A549 (cell line): ENCODE measurements around the gene RIOX2. TPM values are rescaled to one million over a fixed set of nuclear protein-coding genes. Genes with fewer than 3 reads are reported as not detected.

ENCODE experiments used
- ATAC-seq, 2 experiments: fragments of 200-7000 bp in 1 of 2; fragments of >200 bp in 1 of 2; cut with Nextera tagmentation in 1 of 2; cut with Tn5 transposase in 1 of 2; 3 replicates each; pipeline versions ENCODE4 v1.8.0 to v1.9.1; 2018 to 2020; ENCODE audit warnings: mild to moderate bottlenecking in 1 of 2, moderate library complexity in 1 of 2
- CTCF ChIA-PET: fragments of 300-600 bp; sonication (Branson Sonifier 250); formaldehyde crosslinking; extraction: SDS; loops from one replicate; lab custom pipeline; 2021; ENCODE audit warnings: antibody characterized with exemption, inconsistent platforms; lab: Yijun Ruan, JAX
- POLR2A ChIA-PET: fragments of 350-600 bp; formaldehyde crosslinking; extraction: SDS; loops from one replicate; lab custom pipeline; 2021; ENCODE audit warnings: antibody characterized with exemption, inconsistent platforms; lab: Yijun Ruan, JAX
- DNase-seq, 2 experiments: peaks; one replicate each; pipeline versions ENCODE4 v3.0.0 to v3.0.0-alpha.2; 2011 to 2016; ENCODE audit warnings: low read depth in 1 of 2, low spot score in 1 of 2
- FAIRE-seq: peaks from 2 replicates; lab custom pipeline; 2011; peaks lifted over from hg19 to GRCh38; lab: Jason Lieb, UNC
- H3K27ac ChIP-seq, 2 experiments: fragments of >200 bp; sonication (Bioruptor Twin); formaldehyde crosslinking; 3 replicates each; pipeline ENCODE4 v1.5.1; 2016 to 2017
- H3K4me1 ChIP-seq: fragments of >200 bp; sonication (Bioruptor Twin); formaldehyde crosslinking; 3 replicates; pipeline ENCODE4 v1.6.1; 2016
- H3K4me2 ChIP-seq: fragments of >200 bp; sonication (Bioruptor Twin); formaldehyde crosslinking; 3 replicates; pipeline ENCODE4 v1.6.1; 2016
- H3K4me3 ChIP-seq: fragments of >200 bp; sonication (Bioruptor Twin); formaldehyde crosslinking; 3 replicates; pipeline ENCODE4 v1.5.1; 2016
- H3K9me3 ChIP-seq: fragments of >200 bp; sonication (Bioruptor Twin); formaldehyde crosslinking; 3 replicates; pipeline ENCODE4 v1.6.1; 2016
- ATOH8 ChIP-seq: fragments of 250-450 bp; sonication (Bioruptor Pico); IDR thresholded peaks from 2 replicates; pipeline ENCODE4 v1.5.0; 2020; ENCODE audit warnings: low read depth, mild to moderate bottlenecking, moderate library complexity
- CHD4 ChIP-seq: fragments of 200-600 bp; sonication (generic); IDR thresholded peaks from 2 replicates; pipeline ENCODE4 v1.6.1; 2016; ENCODE audit warnings: antibody characterized with exemption, mild to moderate bottlenecking, borderline replicate concordance
- CTCF ChIP-seq: fragments of >200 bp; sonication (Bioruptor Twin); formaldehyde crosslinking; IDR thresholded peaks from 3 replicates; pipeline ENCODE4 v1.5.1; 2016
- EHF ChIP-seq: fragments of 250-450 bp; sonication (Bioruptor Pico); IDR thresholded peaks from 2 replicates; pipeline ENCODE4 v1.5.0; 2020; ENCODE audit warnings: mild to moderate bottlenecking
- EHMT2 ChIP-seq: fragments of 200-600 bp; sonication (generic); IDR thresholded peaks from 2 replicates; pipeline ENCODE4 v1.6.1; 2016; ENCODE audit warnings: antibody characterized with exemption, low read depth, mild to moderate bottlenecking, moderate library complexity
- EP300 ChIP-seq, 2 experiments: fragments of >200 bp; sonication (Bioruptor Twin); formaldehyde crosslinking; IDR thresholded peaks; 2 replicates in 1 of 2; 3 replicates in 1 of 2; pipeline ENCODE4 v1.6.1; 2016 to 2017
- FOSL2 ChIP-seq, 2 experiments: fragments of 450-650 bp in 1 of 2; fragments of >200 bp in 1 of 2; sonication (Bioruptor Twin) in 1 of 2; formaldehyde crosslinking; IDR thresholded peaks; 2 replicates each; pipeline versions ENCODE4 v1.5.0 to v1.6.1; 2016 to 2020; ENCODE audit warnings: mild to moderate bottlenecking in 1 of 2, moderate library complexity in 1 of 2
- HES2 ChIP-seq: fragments of >200 bp; sonication (Bioruptor Twin); formaldehyde crosslinking; IDR thresholded peaks from 2 replicates; pipeline ENCODE4 v1.6.1; 2016
- HEYL ChIP-seq: fragments of 250-450 bp; sonication (Bioruptor Pico); IDR thresholded peaks from 2 replicates; pipeline ENCODE4 v1.8.0; 2021; ENCODE audit warnings: mild to moderate bottlenecking, moderate library complexity
- HMGXB4 ChIP-seq: fragments of 250-450 bp; sonication (Bioruptor Pico); IDR thresholded peaks from 2 replicates; pipeline ENCODE4 v1.5.0; 2021; ENCODE audit warnings: mild to moderate bottlenecking, moderate library complexity, borderline replicate concordance
- HOXB5 ChIP-seq: fragments of 250-450 bp; sonication (Bioruptor Pico); IDR thresholded peaks from 2 replicates; pipeline ENCODE4 v1.5.0; 2020; ENCODE audit warnings: mild to moderate bottlenecking, moderate library complexity
- JUN ChIP-seq, 2 experiments: fragments of >200 bp; sonication (Bioruptor Twin); formaldehyde crosslinking; IDR thresholded peaks; 2 replicates in 1 of 2; 3 replicates in 1 of 2; pipeline ENCODE4 v1.6.1; 2016 to 2017
- NFE2L2 ChIP-seq: fragments of 150-350 bp; conservative IDR thresholded peaks from 2 replicates; pipeline ENCODE4 v1.6.1; 2014; ENCODE audit warnings: low read length
- PHF8 ChIP-seq: fragments of 200-600 bp; sonication (generic); IDR thresholded peaks from 2 replicates; pipeline ENCODE4 v1.6.1; 2016; ENCODE audit warnings: low read depth, mild to moderate bottlenecking, antibody characterized with exemption, moderate library complexity, borderline replicate concordance
- RAD21 ChIP-seq, 2 experiments: fragments of >200 bp in 1 of 2; sonication (Bioruptor Twin) in 1 of 2; formaldehyde crosslinking in 1 of 2; IDR thresholded peaks in 1 of 2; conservative IDR thresholded peaks in 1 of 2; 2 replicates in 1 of 2; 3 replicates in 1 of 2; pipeline ENCODE4 v1.6.1; 2012 to 2018; ENCODE audit warnings: inconsistent platforms in 1 of 2
- RNF2 ChIP-seq: fragments of 200-600 bp; sonication (generic); IDR thresholded peaks from 2 replicates; pipeline ENCODE4 v1.6.1; 2016; ENCODE audit warnings: low read depth, mild to moderate bottlenecking, antibody characterized with exemption, moderate library complexity, borderline replicate concordance
- SREBF2 ChIP-seq: fragments of 450-650 bp; IDR thresholded peaks from 2 replicates; pipeline ENCODE4 v1.6.1; 2014; ENCODE audit warnings: mild to moderate bottlenecking, moderate library complexity
- TP53 ChIP-seq: fragments of 250-450 bp; sonication (Bioruptor Pico); IDR thresholded peaks from 2 replicates; pipeline ENCODE4 v1.5.0; 2021; ENCODE audit warnings: mild to moderate bottlenecking, moderate library complexity
- ZFP36 ChIP-seq: fragments of 450-650 bp; IDR thresholded peaks from 2 replicates; pipeline ENCODE4 v1.6.1; 2014; ENCODE audit warnings: borderline replicate concordance; ENCODE audit not compliant: partially characterized antibody
- ZNF302 ChIP-seq: fragments of 250-450 bp; sonication (Bioruptor Pico); IDR thresholded peaks from 2 replicates; pipeline ENCODE4 v1.9.0; 2021; ENCODE audit warnings: inconsistent platforms, mild to moderate bottlenecking, moderate library complexity
- WGBS: methylation state at CpG from one replicate; pipeline ENCODE4 v1.1.6; 2017; ENCODE audit errors: missing lambda C conversion rate; 5-methylcytosine and 5-hydroxymethylcytosine counted together
- polyA plus RNA-seq, 4 experiments: library from polyadenylated mRNA; depleted of rRNA in 3 of 4; stranded (reverse); fragments of >200 nt; fragmentation: RNase III in 1 of 4; extraction: RNeasy Plus Mini Kit Qiagen cat#74134 plus additional on column Dnase treatment in 1 of 4; gene quantifications; 2 replicates in 3 of 4; 3 replicates in 1 of 4; pipeline ENCODE4 v1.2.3, GENCODE V29; 2011 to 2017

The RIOX2 gene
- polyA plus RNA-seq, 2 of the 4 experiments (the other 2 are of a cell fraction): 34.1 to 49.6 TPM

GRCh38 chr3:97948351-97949109 lies 23.7 kb downstream of the RIOX2 start:
- 85% methylated on average over 5 of the region's 5 CpGs for WGBS
- POLR2A ChIA-PET: no interaction called here
- Histone ChIP-seq H3K4me2 (no peak overlapping the region), H3K9me3 (no peaks in the 10 kb centered on the region), H3K4me3 (no peak overlapping the region), H3K4me1 (no peaks in the 10 kb centered on the region), H3K27ac (no peak overlapping the region)
- no peak for ATAC-seq
- DNase-seq: no peak
- FAIRE-seq: no peak
- TF ChIP-seq JUN (IDR thresholded peaks at IDR 0.05): no peak
- TF ChIP-seq EP300 (IDR thresholded peaks at IDR 0.05): no peak
- TF ChIP-seq EHF (CRISPR knock-in tag): no peak
- TF ChIP-seq RNF2: no peak
- TF ChIP-seq NFE2L2: no peak
- TF ChIP-seq EHMT2: no peak
- no peak for TF ChIP-seq HMGXB4 (CRISPR knock-in tag)
- TF ChIP-seq SREBF2: no peak
- no peak for TF ChIP-seq CHD4
- no peak for TF ChIP-seq ZNF302
- CTCF ChIA-PET: no interaction called here

- FAIRE-seq (no peak), ATAC-seq (no peak), DNase-seq (no peak)
- 90% methylated on average over 4 of the region's 4 CpGs for WGBS
- no peak overlapping the region for H3K4me3 ChIP-seq
- ChIA-PET POLR2A (no interaction called here), CTCF (interaction anchor here (0.6 to 2.1 kb wide), 5 partner anchors 9 to 631 kb away, joined by 3 to 4 read pairs (median 4); no protein-coding TSS in a partner anchor)
- H3K27ac ChIP-seq: no peak overlapping the region
- TF ChIP-seq PHF8 (no peak), JUN (IDR thresholded peaks at IDR 0.05) (no peak), CTCF (no peak), FOSL2 (IDR thresholded peaks at IDR 0.05) (no peak), FOSL2 (CRISPR knock-in tag; IDR thresholded peaks at IDR 0.05) (no peak), CHD4 (no peak), ATOH8 (CRISPR knock-in tag) (no peak), ZFP36 (no peak), TP53 (CRISPR knock-in tag) (no peak), HOXB5 (CRISPR knock-in tag) (no peak), HES2 (no peak), HEYL (CRISPR knock-in tag) (no peak), RAD21 (conservative IDR thresholded peaks at IDR 0.05 in 1 of 2, IDR thresholded peaks at IDR 0.05 in 1 of 2) (no peak)
- H3K4me2 ChIP-seq: no peak overlapping the region
- H3K9me3 ChIP-seq: no peaks in the 10 kb centered on the region
- no peaks in the 10 kb centered on the region for H3K4me1 ChIP-seq
Measured at GRCh38 chr3:97942801-97943546, 29.3 kb downstream of the RIOX2 start.
